HCT116 (cell line): ENCODE results near the gene CREBBP. TPM values are rescaled to one million over a fixed set of nuclear protein-coding genes. Genes with fewer than 3 reads are reported as not detected.

Experiments
- ATAC-seq: fragments of 200-7000 bp; cut with Tn5 transposase; 2 replicates; pipeline ENCODE4 v1.9.1; 2020; ENCODE audit warnings: mild to moderate bottlenecking, moderate library complexity
- BruUV-seq: library from RNA; stranded (reverse); fragments of 400-500 nt; replicated peaks from 2 replicates; lab custom pipeline; 2021; lab: Mats Ljungman, UMichigan
- CTCF ChIA-PET: fragments of 300-600 bp; sonication (Branson Sonifier 250); formaldehyde crosslinking; loops from one replicate; lab custom pipeline; 2021; ENCODE audit warnings: antibody characterized with exemption; lab: Charles Lee
- POLR2A ChIA-PET: fragments of 300-600, 350-600 bp; sonication (Branson Sonifier 250); formaldehyde crosslinking; loops from one replicate; lab custom pipeline; 2021; ENCODE audit warnings: antibody characterized with exemption; lab: Charles Lee
- RAD21 ChIA-PET, 2 experiments: fragments of 300-600 bp; sonication (Branson Sonifier 250); formaldehyde crosslinking; loops; one replicate each; lab custom pipeline; 2023; ENCODE audit warnings: low total read pairs in 2 of 2; ENCODE audit not compliant: uncharacterized antibody in 2 of 2, unreplicated experiment in 2 of 2, low non-redundant PET in 1 of 2; lab: Charles Lee
- DNase-seq: peaks from one replicate; pipeline ENCODE4 v3.0.0-alpha.2; 2010; ENCODE audit warnings: low read depth, low spot score
- H2AFZ ChIP-seq: fragments of 200-600 bp; shearing (Covaris generic), sonication (generic); 2 replicates; pipeline ENCODE4 v1.6.1; 2017; ENCODE audit warnings: low read depth, mixed run types, mixed read lengths, antibody characterized with exemption, low read length; ENCODE audit not compliant: poor library complexity, severe bottlenecking
- H3K27ac ChIP-seq: 2 replicates; pipeline ENCODE4 v1.5.1; 2012; ENCODE audit warnings: low read depth, low read length
- H3K27me3 ChIP-seq: fragments of 200-600 bp; sonication (generic); 2 replicates; pipeline ENCODE4 v1.6.1; 2016; ENCODE audit warnings: mixed run types, low read length, mixed read lengths; ENCODE audit not compliant: insufficient read depth
- H3K36me3 ChIP-seq, 2 experiments: fragments of 200-500 bp in 1 of 2; fragments of 200-600 bp in 1 of 2; sonication (Bioruptor generic) in 1 of 2; sonication (generic) in 1 of 2; 2 replicates each; pipeline versions ENCODE4 v1.5.1 to v1.6.1; 2014 to 2016; ENCODE audit warnings: low read length in 2 of 2, inconsistent platforms in 1 of 2, mixed read lengths in 1 of 2, mixed run types in 1 of 2; ENCODE audit not compliant: insufficient read depth in 2 of 2, control insufficient read depth in 1 of 2
- H3K4me1 ChIP-seq, 2 experiments: fragments of 200-600 bp in 1 of 2; sonication (generic) in 1 of 2; 2 replicates each; pipeline versions ENCODE4 v1.5.1 to v1.6.1; 2012 to 2017; ENCODE audit warnings: low read length in 2 of 2, inconsistent platforms in 1 of 2, mild to moderate bottlenecking in 1 of 2, mixed read lengths in 1 of 2, mixed run types in 1 of 2, moderate library complexity in 1 of 2; ENCODE audit not compliant: insufficient read depth in 2 of 2, control insufficient read depth in 1 of 2
- H3K4me2 ChIP-seq: fragments of 200-600 bp; sonication (generic); 2 replicates; pipeline ENCODE4 v1.6.1; 2017; ENCODE audit warnings: mixed run types, low read length, mixed read lengths
- H3K4me3 ChIP-seq, 2 experiments: fragments of 200-600 bp in 1 of 2; sonication (generic) in 1 of 2; replicated peaks in 1 of 2; 2 replicates each; pipeline ENCODE4 v1.5.1; 2011 to 2016; ENCODE audit warnings: low read length in 2 of 2, control low read depth in 1 of 2, low read depth in 1 of 2, mild to moderate bottlenecking in 1 of 2, mixed read lengths in 1 of 2, mixed run types in 1 of 2
- H3K79me2 ChIP-seq: fragments of 200-600 bp; sonication (generic); 2 replicates; pipeline ENCODE4 v1.6.1; 2017; ENCODE audit warnings: mild to moderate bottlenecking, mixed run types, low read length, moderate library complexity, mixed read lengths; ENCODE audit not compliant: insufficient read depth
- H3K9ac ChIP-seq: fragments of 200-600 bp; sonication (generic); 2 replicates; pipeline ENCODE4 v1.6.1; 2016; ENCODE audit warnings: low read length, mixed read lengths
- H3K9me2 ChIP-seq: fragments of 200-600 bp; sonication (generic), shearing (Covaris generic); 2 replicates; pipeline ENCODE4 v1.6.1; 2017; ENCODE audit warnings: mixed run types, mild to moderate bottlenecking, moderate library complexity; ENCODE audit not compliant: insufficient read depth
- H3K9me3 ChIP-seq, 2 experiments: fragments of 200-500 bp in 1 of 2; fragments of 200-600 bp in 1 of 2; sonication (Bioruptor generic) in 1 of 2; sonication (generic) in 1 of 2; 2 replicates each; pipeline ENCODE4 v1.6.1; 2014 to 2017; ENCODE audit warnings: low read length in 2 of 2, mixed read lengths in 2 of 2, inconsistent platforms in 1 of 2, low read depth in 1 of 2, mild to moderate bottlenecking in 1 of 2, mixed run types in 1 of 2, moderate library complexity in 1 of 2; ENCODE audit not compliant: control insufficient read depth in 1 of 2, insufficient read depth in 1 of 2
- H4K20me1 ChIP-seq: fragments of 200-600 bp; sonication (generic), shearing (Covaris generic); 2 replicates; pipeline ENCODE4 v1.6.1; 2017; ENCODE audit warnings: mixed run types, mild to moderate bottlenecking, moderate library complexity; ENCODE audit not compliant: insufficient read depth
- EZH2phosphoT487 ChIP-seq: fragments of 200-600 bp; IDR thresholded peaks from 2 replicates; pipeline ENCODE4 v1.6.1; 2018; ENCODE audit warnings: antibody characterized with exemption, borderline replicate concordance
- JUND ChIP-seq: IDR thresholded peaks from 2 replicates; pipeline ENCODE4 v1.6.1; 2012
- POLR2AphosphoS5 ChIP-seq: IDR thresholded peaks from 2 replicates; pipeline ENCODE4 v1.6.1; 2011; ENCODE audit warnings: mild to moderate bottlenecking, low read depth, low read length, moderate library complexity
- RAD21 ChIP-seq: IDR thresholded peaks from 2 replicates; pipeline ENCODE4 v1.6.1; 2012; ENCODE audit warnings: low read depth, mild to moderate bottlenecking
- intact Hi-C: fragments of 100-400 bp; cut with micrococcal nuclease; formaldehyde crosslinking; loops from 2 replicates; pipeline ENCODE4 v1.10.0; 2022
- total RNA-seq: library from RNA; stranded (reverse); gene quantifications from one replicate; pipeline ENCODE4 v1.2.1, GENCODE V29; 2021; ENCODE audit not compliant: unreplicated experiment

Gene CREBBP
- total RNA-seq, 1 experiment from 2014 or later: 42.7 TPM

DNA sequence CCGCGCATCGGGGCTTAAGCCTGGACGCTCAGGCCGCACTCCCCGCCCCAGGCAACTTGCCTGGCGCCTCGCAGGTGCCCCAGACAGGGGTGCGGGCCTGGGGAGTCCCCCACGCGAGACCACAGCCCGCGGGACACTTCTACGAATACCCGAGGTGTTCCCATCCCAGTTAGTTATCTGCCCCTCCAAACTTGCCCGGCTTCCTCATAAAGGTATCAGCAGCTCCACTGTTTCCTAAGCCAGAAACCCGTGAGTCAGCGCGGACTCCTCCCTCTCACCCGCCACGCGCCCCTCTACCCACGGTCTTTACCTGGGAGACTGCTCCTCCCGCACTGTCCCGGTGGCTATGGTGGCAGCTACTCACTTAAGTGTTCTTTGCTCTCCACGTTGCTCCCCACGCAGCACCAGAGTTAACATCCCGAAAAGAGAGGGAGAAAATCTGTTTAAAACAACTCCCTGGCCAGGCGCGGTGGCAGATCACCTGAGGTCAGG is 1.0 kb upstream of the CREBBP start:
- peak; percentile 15; the same call in 1 of the 2 replicates for ATAC-seq
- TF ChIP-seq RAD21 (no peak), EZH2phosphoT487 (no peak), POLR2AphosphoS5 (peak; percentile 15; the same call in 1 of the 2 replicates)
- H3K4me2 ChIP-seq: peak overlapping the region; percentile 98
- peaks cover 10 to 22% of the 10 kb centered on the region in 2 experiments; a peak in 3 of 4 replicates for H3K4me1 ChIP-seq
- H3K36me3 ChIP-seq: peaks cover 0 to 4% of the 10 kb centered on the region in 2 experiments; a peak in 1 of 4 replicates
- CTCF ChIA-PET: no interaction called here
- RAD21 ChIA-PET: no interaction called here
- H3K27me3 ChIP-seq: no peaks in the 10 kb centered on the region
- H3K9me3 ChIP-seq: no peaks in the 10 kb centered on the region
- H3K9me2 ChIP-seq: no peaks in the 10 kb centered on the region
- intact Hi-C loops: no loop called here
- H4K20me1 ChIP-seq: peaks cover 18% of the 10 kb centered on the region; the same call in 1 of the 2 replicates
- peaks cover 33% of the 10 kb centered on the region for H3K79me2 ChIP-seq
- no peak for DNase-seq
- no peak overlapping the region for H2AFZ ChIP-seq
- peak overlapping the region; percentile 83 for H3K27ac ChIP-seq
- peak overlapping the region; percentile 67 to 79 for H3K4me3 ChIP-seq
- peak overlapping the region; percentile 91 for H3K9ac ChIP-seq
- TSS peak; percentile 71 for BruUV-seq
- POLR2A ChIA-PET: no interaction called here

DNA sequence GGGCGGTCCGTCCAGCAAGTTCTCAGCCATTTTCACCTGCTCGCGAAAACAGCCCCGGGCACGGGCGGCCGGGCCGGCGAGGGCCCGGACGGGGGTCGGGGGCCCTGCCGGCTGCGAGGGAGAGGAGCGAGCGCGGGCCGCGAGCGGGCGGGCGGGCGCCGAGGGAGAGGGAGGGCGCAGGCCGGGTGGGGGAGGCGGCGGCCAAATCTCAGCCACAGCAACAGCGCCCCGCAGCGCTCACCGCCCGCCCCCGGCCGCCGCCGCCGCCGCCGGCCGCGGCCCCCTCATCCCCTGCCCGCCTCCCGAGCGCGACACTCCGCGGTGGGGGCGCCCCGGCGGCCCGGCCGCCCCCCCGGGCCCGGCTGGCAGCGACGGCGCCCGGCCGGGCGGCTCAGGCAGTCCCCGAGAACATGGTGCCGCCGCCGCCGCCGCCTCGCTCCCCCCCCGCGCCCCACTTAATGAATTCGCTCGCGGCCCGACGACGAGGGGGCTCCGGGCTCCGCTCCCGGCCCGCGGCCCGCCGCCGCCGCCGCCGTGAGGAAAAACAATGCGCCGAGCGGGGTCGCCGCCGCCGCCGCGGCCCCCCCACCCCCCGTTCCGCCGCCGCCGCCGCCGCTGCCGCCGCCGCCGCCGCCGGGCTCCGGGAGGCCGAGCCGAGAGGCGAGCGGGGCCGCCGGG is 487 bp downstream of the CREBBP start:
- no peak for TF ChIP-seq JUND
- TF ChIP-seq RAD21: peak; percentile 19; the same call in 1 of the 2 replicates
- Histone ChIP-seq H4K20me1 (peaks cover 21% of the 10 kb centered on the region; the same call in 1 of the 2 replicates), H3K4me1 (peaks cover 10 to 22% of the 10 kb centered on the region in 2 experiments; a peak in 3 of 4 replicates), H3K9me3 (no peaks in the 10 kb centered on the region), H2AFZ (no peak overlapping the region), H3K79me2 (peaks cover 48% of the 10 kb centered on the region), H3K9ac (peak overlapping the region; percentile 68), H3K36me3 (peaks cover 0 to 4% of the 10 kb centered on the region in 2 experiments; a peak in 1 of 4 replicates), H3K27ac (peak overlapping the region; percentile 83; the same call in 1 of the 2 replicates), H3K4me2 (peak overlapping the region; percentile 95), H3K9me2 (no peaks in the 10 kb centered on the region), H3K4me3 (peak overlapping the region; percentile 77 to 85), H3K27me3 (no peaks in the 10 kb centered on the region)
- ChIA-PET RAD21 (interaction anchor here in 1 of 2 experiments (0.5 kb wide), 1 partner anchor 523 kb away, joined by 3 read pairs; no protein-coding TSS in a partner anchor), POLR2A (interaction anchor here (1.0 kb wide), 1 partner anchor 191 kb away, joined by 3 read pairs; no protein-coding TSS in a partner anchor), CTCF (no interaction called here)
- ATAC-seq (peak; percentile 64), DNase-seq (no peak)
- intact Hi-C loops: no loop called here
- BruUV-seq: no TSS peak
